Common myeloid progenitor, CD34-positive (primary cell): ENCODE measurements around the gene TNRC6C.
"Not testable (repeated sequence)": the region's sequence is repeated elsewhere in the genome, so short reads cannot be mapped to it uniquely, and the experiment has no call there.

Source experiments
- CTCF ChIA-PET: fragments of 350-600 bp; sonication (Branson Sonifier 250); formaldehyde crosslinking; loops from one replicate; lab custom pipeline; 2021; ENCODE audit warnings: antibody characterized with exemption; lab: Charles Lee
- POLR2A ChIA-PET: fragments of 350-600 bp; sonication (Branson Sonifier 250); formaldehyde crosslinking; loops from one replicate; lab custom pipeline; 2021; ENCODE audit warnings: antibody characterized with exemption; lab: Charles Lee
- DNase-seq, 3 donors: peaks; one replicate each; pipeline versions ENCODE4 v3.0.0 to v3.0.0-alpha.2; 2013
- H3K27ac ChIP-seq, 2 experiments: 1 replicate in 1 of 2; 2 replicates in 1 of 2; pipeline ENCODE4 v1.7.0; 2013; ENCODE audit warnings: inconsistent platforms in 2 of 2, low read length in 2 of 2, mild to moderate bottlenecking in 2 of 2, low read depth in 1 of 2, moderate library complexity in 1 of 2; ENCODE audit not compliant: severe bottlenecking in 2 of 2, insufficient read depth in 1 of 2, poor library complexity in 1 of 2
- H3K27me3 ChIP-seq, 5 experiments: replicated peaks in 2 of 5; 1 replicate in 3 of 5; 2 replicates in 2 of 5; pipeline versions ENCODE4 v1.6.1 to v1.7.0; 2013; ENCODE audit warnings: low read length in 4 of 5, mild to moderate bottlenecking in 2 of 5, moderate library complexity in 2 of 5, inconsistent platforms in 1 of 5; ENCODE audit not compliant: insufficient read depth in 5 of 5, control insufficient read depth in 4 of 5
- H3K36me3 ChIP-seq, 4 experiments: 1 replicate in 2 of 4; 2 replicates in 2 of 4; pipeline versions ENCODE4 v1.6.1 to v1.7.0; 2013; ENCODE audit warnings: low read length in 3 of 4, control low read depth in 1 of 4, mild to moderate bottlenecking in 1 of 4; ENCODE audit not compliant: control insufficient read depth in 4 of 4, insufficient read depth in 4 of 4
- H3K4me1 ChIP-seq, 4 experiments: 1 replicate in 3 of 4; 2 replicates in 1 of 4; pipeline versions ENCODE4 v1.6.1 to v1.7.1; 2013; ENCODE audit warnings: low read length in 3 of 4, mild to moderate bottlenecking in 3 of 4, control low read depth in 1 of 4, inconsistent platforms in 1 of 4, moderate library complexity in 1 of 4; ENCODE audit not compliant: control insufficient read depth in 4 of 4, insufficient read depth in 4 of 4; ENCODE audit errors: control extremely low read depth in 1 of 4
- H3K4me3 ChIP-seq, 7 experiments: 1 replicate in 4 of 7; 2 replicates in 3 of 7; pipeline versions ENCODE4 v1.5.1 to v1.7.0; 2013; ENCODE audit warnings: mild to moderate bottlenecking in 7 of 7, low read length in 6 of 7, moderate library complexity in 6 of 7, inconsistent platforms in 2 of 7, low read depth in 2 of 7, control low read depth in 1 of 7; ENCODE audit not compliant: insufficient read depth in 4 of 7, control insufficient read depth in 1 of 7; ENCODE audit errors: extremely low read depth in 1 of 7
- H3K9me3 ChIP-seq, 5 experiments: 1 replicate in 4 of 5; 2 replicates in 1 of 5; pipeline versions ENCODE4 v1.6.1 to v1.7.1; 2013; ENCODE audit warnings: low read length in 4 of 5, mild to moderate bottlenecking in 2 of 5, inconsistent platforms in 1 of 5, low read depth in 1 of 5, moderate library complexity in 1 of 5; ENCODE audit not compliant: control insufficient read depth in 4 of 5, insufficient read depth in 2 of 5; ENCODE audit errors: control extremely low read depth in 1 of 5
- WGBS: methylation state at CpG from one replicate; pipeline ENCODE4 v1.1.5; 2013; ENCODE audit not compliant: insufficient coverage; 5-methylcytosine and 5-hydroxymethylcytosine counted together

TNRC6C gene

GRCh38 chr17:78058581-78058980 lies 100.1 kb downstream of the TNRC6C start:
- Histone ChIP-seq H3K27ac (no peak overlapping the region), H3K36me3 (peaks cover 0 to 17% (median 6%) of the 10 kb centered on the region in 4 experiments), H3K27me3 (no peaks in the 10 kb centered on the region), H3K4me1 (no peaks in the 10 kb centered on the region), H3K9me3 (no peaks in the 10 kb centered on the region), H3K4me3 (no peak overlapping the region)
- no peak for DNase-seq
- no CpG with 5 or more reads among the region's 1 CpG for WGBS
- ChIA-PET POLR2A (no interaction called here), CTCF (interaction anchor here (1.1 to 1.8 kb wide), 3 partner anchors 10 to 28 kb away, joined by 3 to 4 read pairs (median 4); no protein-coding TSS in a partner anchor)

GRCh38 chr17:78062596-78062995 lies 104.1 kb downstream of the TNRC6C start:
- DNase-seq = no peak
- Histone ChIP-seq H3K36me3 (peaks cover 0 to 10% (median 4%) of the 10 kb centered on the region in 4 experiments), H3K27ac (no peak overlapping the region), H3K4me3 (no peak overlapping the region), H3K4me1 (no peaks in the 10 kb centered on the region), H3K9me3 (no peaks in the 10 kb centered on the region), H3K27me3 (no peaks in the 10 kb centered on the region)
- POLR2A ChIA-PET = no interaction called here
- CTCF ChIA-PET = no interaction called here
- 100% methylated on average over 2 of the region's 2 CpGs for WGBS

DNA sequence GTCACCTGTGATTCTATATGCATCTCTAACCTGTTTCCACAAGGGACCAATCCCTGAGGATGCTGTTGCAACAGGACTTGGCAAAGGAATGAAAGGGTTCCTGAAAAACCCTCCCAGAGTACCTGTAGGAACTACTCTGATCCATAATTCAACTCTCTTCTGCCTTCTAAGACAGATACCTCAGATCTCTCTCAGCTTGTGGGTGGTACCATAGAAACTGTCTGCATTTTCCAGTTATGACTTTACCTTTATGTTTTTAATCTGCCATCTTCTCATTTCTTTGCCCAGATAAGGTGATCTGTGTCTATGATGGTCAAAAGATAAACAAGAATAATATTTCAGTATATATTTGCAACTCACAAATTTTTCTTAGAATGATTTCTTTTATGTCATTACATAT lies 105.0 kb downstream of the TNRC6C start:
- no peak for DNase-seq
- H3K4me1 ChIP-seq = no peaks in the 10 kb centered on the region
- H3K27me3 ChIP-seq = no peaks in the 10 kb centered on the region
- H3K36me3 ChIP-seq = peaks cover 5 to 16% (median 6%) of the 10 kb centered on the region in 4 experiments
- ChIA-PET POLR2A (no interaction called here), CTCF (no interaction called here)
- no peaks in the 10 kb centered on the region for H3K9me3 ChIP-seq
- no peak overlapping the region for H3K4me3 ChIP-seq
- H3K27ac ChIP-seq = no peak overlapping the region

DNA sequence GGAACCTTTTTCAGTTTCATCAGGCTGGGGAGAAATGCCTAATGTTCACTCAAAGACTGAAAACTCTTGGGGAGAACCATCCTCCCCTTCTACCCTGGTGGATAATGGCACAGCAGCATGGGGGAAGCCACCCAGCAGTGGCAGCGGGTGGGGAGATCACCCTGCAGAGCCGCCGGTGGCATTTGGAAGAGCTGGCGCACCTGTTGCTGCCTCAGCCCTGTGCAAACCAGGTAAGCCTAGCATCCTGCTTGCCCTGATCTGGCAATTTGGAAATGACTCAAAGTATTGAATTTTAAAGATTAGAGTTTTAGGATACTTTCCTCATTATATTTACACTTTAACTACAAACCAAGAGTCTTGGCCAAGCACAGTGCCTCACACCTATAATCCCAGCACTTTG lies 106.2 kb downstream of the TNRC6C start:
- ChIA-PET POLR2A (no interaction called here), CTCF (interaction anchor here (0.6 kb wide), 1 partner anchor 25 kb away, joined by 3 read pairs; no protein-coding TSS in a partner anchor)
- WGBS = 98% methylated on average over 4 of the region's 4 CpGs
- no peak for DNase-seq
- H3K9me3 ChIP-seq = no peaks in the 10 kb centered on the region
- H3K27ac ChIP-seq = no peak overlapping the region
- peaks cover 5 to 28% (median 6%) of the 10 kb centered on the region in 4 experiments for H3K36me3 ChIP-seq
- no peak overlapping the region for H3K4me3 ChIP-seq
- H3K27me3 ChIP-seq = no peaks in the 10 kb centered on the region
- H3K4me1 ChIP-seq = no peaks in the 10 kb centered on the region

- H3K4me1 ChIP-seq, CTCF ChIA-PET, DNase-seq, H3K4me3 ChIP-seq, H3K27ac ChIP-seq, POLR2A ChIA-PET, H3K9me3 ChIP-seq, H3K27me3 ChIP-seq: not testable (repeated sequence)
- WGBS = 96% methylated on average over 3 of the region's 4 CpGs
- H3K36me3 ChIP-seq = peaks cover 11 to 45% (median 13%) of the 10 kb centered on the region in 4 experiments
These were observed 108.5 kb downstream of the TNRC6C start for GRCh38 chr17:78066976-78067375.

GRCh38 chr17:78069695-78070094 lies 111.2 kb downstream of the TNRC6C start:
- H3K27me3 ChIP-seq = no peaks in the 10 kb centered on the region
- peaks cover 20 to 72% (median 35%) of the 10 kb centered on the region in 4 experiments for H3K36me3 ChIP-seq
- ChIA-PET CTCF (interaction anchor here (0.8 to 1.3 kb wide), 2 partner anchors 14 to 53 kb away, joined by 3 to 5 read pairs; no protein-coding TSS in a partner anchor), POLR2A (interaction anchor here (0.6 kb wide), 1 partner anchor 28 kb away, joined by 3 read pairs; no protein-coding TSS in a partner anchor)
- DNase-seq = no peak
- H3K4me1 ChIP-seq = no peaks in the 10 kb centered on the region
- no peak overlapping the region for H3K27ac ChIP-seq
- H3K4me3 ChIP-seq = no peak overlapping the region
- 80% methylated on average over 1 of the region's 4 CpGs for WGBS
- H3K9me3 ChIP-seq = peaks cover 0 to 4% (median 0%) of the 10 kb centered on the region in 5 experiments

- no peaks in the 10 kb centered on the region for H3K4me1 ChIP-seq
- H3K4me3 ChIP-seq = no peak overlapping the region
- 100% methylated on average over 3 of the region's 3 CpGs for WGBS
- H3K27ac ChIP-seq = no peak overlapping the region
- DNase-seq = no peak
- peaks cover 0 to 4% (median 0%) of the 10 kb centered on the region in 5 experiments for H3K9me3 ChIP-seq
- POLR2A ChIA-PET = no interaction called here
- H3K27me3 ChIP-seq = no peaks in the 10 kb centered on the region
- CTCF ChIA-PET = no interaction called here
- H3K36me3 ChIP-seq = peaks cover 18 to 88% (median 44%) of the 10 kb centered on the region in 4 experiments
These were observed 114.5 kb downstream of the TNRC6C start for GRCh38 chr17:78072961-78073360.
